HG03469 (cell line): ENCODE data around the gene SFMBT1.

Experiments used
- ATAC-seq: cut with Tn5 transposase; IDR thresholded peaks from one replicate; pipeline ENCODE4 v1.9.1; 2021; ENCODE audit warnings: mild to moderate bottlenecking, moderate library complexity, moderate number of reproducible peaks; ENCODE audit not compliant: unreplicated experiment

SFMBT1 gene

GRCh38 chr3:52925405-52926313, 120.2 kb downstream of the SFMBT1 start:
- ATAC-seq = no peak

- ATAC-seq = no peak
These were observed 121.9 kb downstream of the SFMBT1 start for GRCh38 chr3:52923963-52924362.

- no peak for ATAC-seq
These were observed 125.0 kb downstream of the SFMBT1 start for GRCh38 chr3:52920841-52921240.

- ATAC-seq = no peak
These were observed 128.8 kb downstream of the SFMBT1 start for GRCh38 chr3:52917044-52917443.

GRCh38 chr3:52915294-52915693, 130.6 kb downstream of the SFMBT1 start:
- no peak for ATAC-seq

- ATAC-seq = no peak
These were observed 132.8 kb downstream of the SFMBT1 start for GRCh38 chr3:52912885-52913731.

- no peak for ATAC-seq
These were observed 135.1 kb downstream of the SFMBT1 start for GRCh38 chr3:52910823-52911222.

GRCh38 chr3:52907497-52907896, 138.4 kb downstream of the SFMBT1 start:
- no peak for ATAC-seq

- no peak for ATAC-seq
These were observed 141.3 kb downstream of the SFMBT1 start for GRCh38 chr3:52904552-52904951.

GRCh38 chr3:52904000-52904399, 141.9 kb downstream of the SFMBT1 start:
- ATAC-seq = no peak

- ATAC-seq = peak; percentile 76
These were observed 148.4 kb downstream of the SFMBT1 start, which contains the start of gene STIMATE for GRCh38 chr3:52897130-52898122. TSS of gene STIMATE (minus strand) at chr3:52897548. CDS start at chr3:52897450, 98 bp downstream.

- ATAC-seq = no peak
These were observed 149.3 kb downstream of the SFMBT1 start for GRCh38 chr3:52896613-52897012.

GRCh38 chr3:52896151-52896550, 149.7 kb downstream of the SFMBT1 start:
- no peak for ATAC-seq

GRCh38 chr3:52895418-52895817, 150.5 kb downstream of the SFMBT1 start:
- no peak for ATAC-seq

- no peak for ATAC-seq
These were observed 151.1 kb downstream of the SFMBT1 start for GRCh38 chr3:52894756-52895155.

GRCh38 chr3:52893723-52894122, 152.2 kb downstream of the SFMBT1 start:
- ATAC-seq = no peak

GRCh38 chr3:52892625-52893311, 153.1 kb downstream of the SFMBT1 start:
- no peak for ATAC-seq

GRCh38 chr3:52892290-52892624, 153.6 kb downstream of the SFMBT1 start:
- no peak for ATAC-seq

GRCh38 chr3:52891615-52892081, 154.2 kb downstream of the SFMBT1 start:
- no peak for ATAC-seq

GRCh38 chr3:52891164-52891563, 154.7 kb downstream of the SFMBT1 start:
- no peak for ATAC-seq
